T-cell (primary cell): ENCODE results near the gene SNRPD3. TPM values are rescaled to one million over a fixed set of nuclear protein-coding genes. Genes with fewer than 3 reads are reported as not detected.
"Not testable (repeated sequence)": the region's sequence is repeated elsewhere in the genome, so short reads cannot be mapped to it uniquely, and the experiment has no call there.

Experiments used
- ATAC-seq, 4 experiments: fragments of 200-7000 bp in 3 of 4; fragments of 150-1000 bp in 1 of 4; cut with Tn5 transposase; replicated peaks in 1 of 4; 1 replicate in 3 of 4; 2 replicates in 1 of 4; pipeline ENCODE4 v1.10.0; 2021; ENCODE audit warnings: moderate library complexity in 3 of 4, mild to moderate bottlenecking in 2 of 4, moderate number of reproducible peaks in 1 of 4
- CTCF ChIA-PET, 2 donors: fragments of 300-600 bp; sonication (Branson Sonifier 250); formaldehyde crosslinking; loops; one replicate each; lab custom pipeline; 2022; ENCODE audit warnings: antibody characterized with exemption in 2 of 2; lab: Charles Lee
- POLR2A ChIA-PET, 2 donors: fragments of 300-600 bp; sonication (Branson Sonifier 250); formaldehyde crosslinking; loops; one replicate each; lab custom pipeline; 2022; ENCODE audit warnings: antibody characterized with exemption in 2 of 2; lab: Charles Lee
- DNase-seq, 35 experiments: peaks; one replicate each; pipeline versions ENCODE4 v3.0.0 to v3.0.0-alpha.2; 2013 to 2023
- H3K27ac ChIP-seq: one replicate; pipeline ENCODE4 v1.5.1; 2013; ENCODE audit warnings: low read length
- H3K27me3 ChIP-seq, 2 experiments: replicated peaks in 1 of 2; 1 replicate in 1 of 2; 2 replicates in 1 of 2; pipeline versions ENCODE4 v1.6.1 to v1.7.0; 2013; ENCODE audit warnings: low read length in 1 of 2, mixed read lengths in 1 of 2; ENCODE audit not compliant: control insufficient read depth in 2 of 2, insufficient read depth in 2 of 2; ENCODE audit errors: extremely low read depth in 1 of 2
- H3K36me3 ChIP-seq, 2 donors: 1 replicate in 1 of 2; 2 replicates in 1 of 2; pipeline versions ENCODE4 v1.6.1 to v1.7.0; 2013; ENCODE audit warnings: low read length in 1 of 2; ENCODE audit not compliant: control insufficient read depth in 2 of 2, insufficient read depth in 1 of 2; ENCODE audit errors: extremely low read depth in 1 of 2
- H3K4me1 ChIP-seq, 2 experiments: 1 replicate in 1 of 2; 2 replicates in 1 of 2; pipeline versions ENCODE4 v1.6.1 to v1.7.0; 2013; ENCODE audit warnings: low read length in 2 of 2, mixed read lengths in 1 of 2; ENCODE audit not compliant: insufficient read depth in 2 of 2, control insufficient read depth in 1 of 2; ENCODE audit errors: extremely low read depth in 1 of 2
- H3K4me3 ChIP-seq, 2 donors: 1 replicate in 1 of 2; 2 replicates in 1 of 2; pipeline versions ENCODE4 v1.5.1 to v1.7.0; 2013; ENCODE audit warnings: mild to moderate bottlenecking in 2 of 2, low read length in 1 of 2, moderate library complexity in 1 of 2; ENCODE audit not compliant: control insufficient read depth in 1 of 2; ENCODE audit errors: extremely low read depth in 1 of 2
- H3K9me3 ChIP-seq: 2 replicates; pipeline ENCODE4 v1.7.0; 2013
- H3K27ac Mint-ChIP-seq, 2 donors: one replicate each; pipeline ENCODE4 v1.8.0; 2020 to 2021; ENCODE audit warnings: mild to moderate bottlenecking in 2 of 2, mixed read lengths in 2 of 2
- H3K27me3 Mint-ChIP-seq, 2 donors: one replicate each; pipeline ENCODE4 v1.8.0; 2021 to 2022; ENCODE audit warnings: mixed read lengths in 2 of 2
- H3K36me3 Mint-ChIP-seq: one replicate; pipeline ENCODE4 v1.8.0; 2021; ENCODE audit warnings: mixed read lengths
- H3K4me1 Mint-ChIP-seq, 3 donors: one replicate each; pipeline ENCODE4 v1.8.0; 2020 to 2022; ENCODE audit warnings: mixed read lengths in 3 of 3, mild to moderate bottlenecking in 1 of 3
- H3K4me3 Mint-ChIP-seq, 3 donors: one replicate each; pipeline ENCODE4 v1.8.0; 2020 to 2022; ENCODE audit warnings: mild to moderate bottlenecking in 3 of 3, mixed read lengths in 3 of 3, moderate library complexity in 3 of 3
- H3K9me3 Mint-ChIP-seq, 3 donors: one replicate each; pipeline ENCODE4 v1.8.0; 2020 to 2022; ENCODE audit warnings: mixed read lengths in 3 of 3
- WGBS: methylation state at CpG from one replicate; pipeline ENCODE4 v1.1.5; 2013; ENCODE audit warnings: missing lambda C conversion rate; ENCODE audit not compliant: insufficient coverage; 5-methylcytosine and 5-hydroxymethylcytosine counted together
- total RNA-seq, 35 experiments: library from RNA in 6 of 35; stranded (reverse) in 6 of 35; fragments of 120-200 nt in 1 of 35; gene quantifications; one replicate each; pipeline versions ENCODE4 v1.2.1 to v1.2.4 and lab custom pipeline; 2013 to 2026

Gene SNRPD3
- total RNA-seq, 5 donors from 2014 or later (not counting 1 experiment from before 2014, with no cell fraction given): 36.5 to 80.2 (median 68.7) TPM

GRCh38 chr22:24529898-24530297, 25.9 kb upstream of the SNRPD3 start:
- ChIA-PET CTCF (interaction anchor here in 1 of 2 donors (0.6 to 1.4 kb wide), 5 partner anchors 83 to 673 kb away, joined by 3 to 10 read pairs (median 3); partner anchors contain the start of gene SLC2A11), POLR2A (interaction anchor here in 1 of 2 donors (0.7 kb wide), 2 partner anchors 28 to 1806 kb away, joined by 3 to 5 read pairs; no protein-coding TSS in a partner anchor)
- peaks cover 0 to 4% of the 10 kb centered on the region in 2 experiments for H3K27me3 ChIP-seq
- Mint-ChIP-seq H3K27ac (no peak overlapping the region), H3K4me3 (no peak overlapping the region), H3K4me1 (peaks cover 4 to 5% (median 5%) of the 10 kb centered on the region in 3 donors), H3K9me3 (no peaks in the 10 kb centered on the region), H3K36me3 (no peaks in the 10 kb centered on the region), H3K27me3 (no peaks in the 10 kb centered on the region)
- no peak overlapping the region for H3K27ac ChIP-seq
- WGBS: no CpG with 5 or more reads among the region's 2 CpGs
- H3K4me1 ChIP-seq: peaks cover 0 to 6% of the 10 kb centered on the region in 2 experiments
- no peaks in the 10 kb centered on the region for H3K36me3 ChIP-seq
- DNase-seq (no peak), ATAC-seq (no peak)
- no peaks in the 10 kb centered on the region for H3K9me3 ChIP-seq
- H3K4me3 ChIP-seq: no peak overlapping the region

- H3K36me3 ChIP-seq, H3K4me1 Mint-ChIP-seq, H3K4me3 ChIP-seq, POLR2A ChIA-PET, H3K36me3 Mint-ChIP-seq, CTCF ChIA-PET, H3K27ac ChIP-seq, H3K4me3 Mint-ChIP-seq, ATAC-seq, H3K4me1 ChIP-seq, DNase-seq, H3K9me3 ChIP-seq, H3K27me3 Mint-ChIP-seq, H3K9me3 Mint-ChIP-seq, H3K27me3 ChIP-seq, H3K27ac Mint-ChIP-seq: not testable (repeated sequence)
- WGBS: no CpG with 5 or more reads among the region's 3 CpGs
Measured at GRCh38 chr22:24530968-24531367, 24.8 kb upstream of the SNRPD3 start.

GRCh38 chr22:24532075-24532474, 23.7 kb upstream of the SNRPD3 start:
- no peaks in the 10 kb centered on the region for H3K4me1 Mint-ChIP-seq

GRCh38 chr22:24535348-24535747, 20.5 kb upstream of the SNRPD3 start:
- ChIA-PET CTCF (interaction anchor here in 1 of 2 donors (0.6 kb wide), 1 partner anchor 10 kb away, joined by 4 read pairs; no protein-coding TSS in a partner anchor), POLR2A (no interaction called here)
- Mint-ChIP-seq H3K9me3 (no peaks in the 10 kb centered on the region), H3K27me3 (no peaks in the 10 kb centered on the region), H3K4me1 (no peaks in the 10 kb centered on the region), H3K4me3 (no peak overlapping the region), H3K27ac (no peak overlapping the region), H3K36me3 (peaks cover 9% of the 10 kb centered on the region)
- H3K4me1 ChIP-seq: no peaks in the 10 kb centered on the region
- DNase-seq (no peak), ATAC-seq (no peak)
- H3K9me3 ChIP-seq: no peaks in the 10 kb centered on the region
- peaks cover 4 to 5% of the 10 kb centered on the region in 2 donors for H3K36me3 ChIP-seq
- no peak overlapping the region for H3K4me3 ChIP-seq
- H3K27ac ChIP-seq: no peak overlapping the region
- H3K27me3 ChIP-seq: no peaks in the 10 kb centered on the region
- WGBS: 90% methylated on average over 2 of the region's 4 CpGs

More at GRCh38 chr22:24532075-24532474, 23.7 kb upstream of the SNRPD3 start:
- Histone ChIP-seq H3K27ac (no peak overlapping the region), H3K9me3 (no peaks in the 10 kb centered on the region), H3K36me3 (no peaks in the 10 kb centered on the region), H3K4me3 (no peak overlapping the region), H3K4me1 (no peaks in the 10 kb centered on the region), H3K27me3 (peaks cover 0 to 4% of the 10 kb centered on the region in 2 experiments)
- Mint-ChIP-seq H3K4me3 (no peak overlapping the region), H3K9me3 (no peaks in the 10 kb centered on the region), H3K27me3 (no peaks in the 10 kb centered on the region), H3K27ac (no peak overlapping the region), H3K36me3 (no peaks in the 10 kb centered on the region)
- DNase-seq (no peak), ATAC-seq (no peak)
- POLR2A ChIA-PET: no interaction called here
- CTCF ChIA-PET: interaction anchor here in 1 of 2 donors (0.7 kb wide), 1 partner anchor 12 kb away, joined by 9 read pairs; no protein-coding TSS in a partner anchor
- no CpG with 5 or more reads among the region's 1 CpG for WGBS

GRCh38 chr22:24536089-24536488, 19.7 kb upstream of the SNRPD3 start:
- 80% methylated on average over 3 of the region's 3 CpGs for WGBS
- POLR2A ChIA-PET: no interaction called here
- CTCF ChIA-PET: no interaction called here

GRCh38 chr22:24540470-24540869, 15.3 kb upstream of the SNRPD3 start:
- no peaks in the 10 kb centered on the region for H3K27me3 ChIP-seq
- H3K4me3 ChIP-seq: no peak overlapping the region
- H3K4me1 ChIP-seq: no peaks in the 10 kb centered on the region
- Mint-ChIP-seq H3K27me3 (no peaks in the 10 kb centered on the region), H3K36me3 (peaks cover 20% of the 10 kb centered on the region), H3K4me3 (no peak overlapping the region), H3K4me1 (peaks cover 0 to 3% (median 0%) of the 10 kb centered on the region in 3 donors), H3K9me3 (no peaks in the 10 kb centered on the region), H3K27ac (no peak overlapping the region)
- 100% methylated on average over 1 of the region's 2 CpGs for WGBS
- ChIA-PET CTCF (no interaction called here), POLR2A (no interaction called here)
- H3K36me3 ChIP-seq: peaks cover 20 to 51% of the 10 kb centered on the region in 2 donors
- no peak overlapping the region for H3K27ac ChIP-seq
- ATAC-seq: no peak
- no peak for DNase-seq
- no peaks in the 10 kb centered on the region for H3K9me3 ChIP-seq

More at GRCh38 chr22:24536089-24536488, 19.7 kb upstream of the SNRPD3 start:
- Histone ChIP-seq H3K4me3 (no peak overlapping the region), H3K27ac (no peak overlapping the region), H3K36me3 (peaks cover 5 to 13% of the 10 kb centered on the region in 2 donors), H3K27me3 (no peaks in the 10 kb centered on the region), H3K9me3 (no peaks in the 10 kb centered on the region), H3K4me1 (no peaks in the 10 kb centered on the region)
- Mint-ChIP-seq H3K27me3 (no peaks in the 10 kb centered on the region), H3K27ac (no peak overlapping the region), H3K4me1 (peaks cover 0 to 2% (median 0%) of the 10 kb centered on the region in 3 donors), H3K36me3 (peaks cover 16% of the 10 kb centered on the region), H3K9me3 (no peaks in the 10 kb centered on the region), H3K4me3 (no peak overlapping the region)
- ATAC-seq (no peak), DNase-seq (no peak)
